ENCODE measurements around the gene FHL3. TPM values are rescaled to one million over a fixed set of nuclear protein-coding genes. Genes with fewer than 3 reads are reported as not detected.

Gene FHL3
- total and polyA plus RNA-seq, 2 of the 8 experiments (the other 6 are each of a cell fraction or from before 2014, with no cell fraction given) = 14.3 to 35.6 TPM

- Histone ChIP-seq H2BK12ac (ENCODE audit: low read depth, low read length) (no peak overlapping the region; the same call in 1 of the 2 replicates), H3K4me3 (ENCODE audit: extremely low read depth in 1 of 4, insufficient read depth in 2 of 4, low read depth in 3 of 4, low read length in 4 of 4) (no peak overlapping the region), H3K23me2 (ENCODE audit: low read depth, low read length) (no peaks in the 10 kb centered on the region), H2AK5ac (ENCODE audit: low read depth, low read length) (no peak overlapping the region), H3K79me2 (ENCODE audit: control insufficient read depth in 1 of 2, insufficient read depth in 2 of 2, low read length in 2 of 2) (no peaks in the 10 kb centered on the region), H2AFZ (ENCODE audit: low read length) (no peak overlapping the region), H3K9me3 (ENCODE audit: insufficient read depth in 2 of 2, low read depth in 1 of 2, low read length in 1 of 2) (no peaks in the 10 kb centered on the region), H3K4me1 (replicated peaks in 1 of 4; ENCODE audit: control insufficient read depth in 3 of 4, insufficient read depth in 4 of 4, low read length in 3 of 4) (peaks cover 12 to 36% (median 25%) of the 10 kb centered on the region in 4 experiments), H3K18ac (ENCODE audit: extremely low read depth, low read length) (no peak overlapping the region), H2BK20ac (ENCODE audit: low read length) (no peak overlapping the region), H3K9ac (replicated peaks in 1 of 4; ENCODE audit: extremely low read depth in 1 of 4, low read depth in 3 of 4, low read length in 3 of 4) (no peak overlapping the region), H4K20me1 (replicated peaks in 1 of 2; ENCODE audit: control insufficient read depth in 1 of 2, insufficient read depth in 2 of 2, low read length in 2 of 2) (peaks cover 0 to 4% of the 10 kb centered on the region in 2 experiments), H4K91ac (replicated peaks; ENCODE audit: insufficient read length, low read length) (no peak overlapping the region), H3K27me3 (replicated peaks in 1 of 4; ENCODE audit: control insufficient read depth in 3 of 4, extremely low read depth in 1 of 4, insufficient read depth in 3 of 4, low read length in 3 of 4) (no peaks in the 10 kb centered on the region), H3K23ac (ENCODE audit: insufficient read length) (no peak overlapping the region), H3K14ac (ENCODE audit: insufficient read length) (no peak overlapping the region), H2BK15ac (ENCODE audit: low read length) (no peak overlapping the region), H2BK5ac (ENCODE audit: low read depth, low read length) (peak overlapping the region; percentile 35; the same call in 1 of the 2 replicates), H2BK120ac (replicated peaks; ENCODE audit: low read depth, low read length) (no peak overlapping the region), H4K8ac (ENCODE audit: extremely low read depth, insufficient read depth, low read length) (no peak overlapping the region), H3K56ac (replicated peaks; ENCODE audit: insufficient read length, low read depth, low read length) (no peak overlapping the region), H3K36me3 (ENCODE audit: control insufficient read depth in 2 of 4, insufficient read depth in 4 of 4, low read length in 3 of 4) (peaks cover 19 to 36% (median 33%) of the 10 kb centered on the region in 4 experiments), H4K5ac (ENCODE audit: insufficient read length, low read depth, low read length) (no peak overlapping the region), H3K4me2 (ENCODE audit: insufficient read depth in 1 of 2, low read depth in 2 of 2, low read length in 2 of 2) (no peak overlapping the region), H3K27ac (ENCODE audit: low read depth, low read length) (no peak overlapping the region), H3K79me1 (ENCODE audit: low read depth, low read length) (no peaks in the 10 kb centered on the region), H3K4ac (replicated peaks; ENCODE audit: insufficient read length, low read depth, low read length) (no peak overlapping the region)
- ChIA-PET CTCF (ENCODE audit: partially characterized antibody) (interaction anchor here (0.6 to 7.2 kb wide), 45 partner anchors 8 to 812 kb away, joined by 3 to 88 read pairs (median 3); partner anchors contain the start of genes SF3A3 and UTP11), POLR2A (ENCODE audit: partially characterized antibody) (interaction anchor here (0.8 to 6.3 kb wide), 11 partner anchors 10 to 46 kb away, joined by 3 to 59 read pairs (median 3); partner anchors contain the start of gene UTP11)
- peak; percentile 52 for FAIRE-seq
- 79% methylated on average over 8 of the region's 8 CpGs; no CpG with 5 or more reads in 1 of the 2 experiments for WGBS, 2 experiments (ENCODE audit: extremely low coverage in 1 of 2, insufficient coverage in 1 of 2, insufficient read length in 1 of 2, insufficient replicate concordance in 2 of 2, low coverage in 1 of 2, low lambda C conversion rate in 2 of 2, missing lambda C conversion rate in 1 of 2)
- DNase-seq (ENCODE audit: low read depth in 1 of 2, low spot score in 2 of 2) = no peak
- TF ChIP-seq RAD21 (IDR thresholded peaks at IDR 0.05 in 1 of 2, conservative IDR thresholded peaks at IDR 0.05 in 1 of 2; ENCODE audit: low read depth in 2 of 2, low read length in 2 of 2) (peak; percentile 89 to 92), CREB1 (IDR thresholded peaks at IDR 0.05) (0 out of 2 replicates have a peak, but pooled peaks have one; percentile 14), CTCF (IDR thresholded peaks at IDR 0.05; ENCODE audit: control extremely low read depth in 1 of 3, insufficient read depth in 1 of 3, low read depth in 1 of 3, low read length in 3 of 3) (peak; percentile 77 to 86 (median 80)), RXRA (IDR thresholded peaks at IDR 0.05; ENCODE audit: insufficient read depth, low read depth, low read length) (no peak), CHD2 (IDR thresholded peaks at IDR 0.05; ENCODE audit: low read length) (no peak), TAF7 (optimal IDR thresholded peaks at IDR 0.05; ENCODE audit: borderline replicate concordance, low read depth, low read length) (no peak), EP300 (IDR thresholded peaks at IDR 0.05; ENCODE audit: borderline replicate concordance in 1 of 2, low read depth in 2 of 2, low read length in 2 of 2) (no peak), ZNF274 (IDR thresholded peaks at IDR 0.05; ENCODE audit: borderline replicate concordance, extremely low read depth, low read length) (no peak), TAF1 (IDR thresholded peaks at IDR 0.05; ENCODE audit: low read depth, low read length) (no peak)
Measured at GRCh38 chr1:38026592-38027200, 21.4 kb upstream of the FHL3 start.
